ENCODE measurements around the gene SMC4. TPM values are rescaled to one million over a fixed set of nuclear protein-coding genes. Genes with fewer than 3 reads are reported as not detected.
A peak's percentile ranks its signal among the peaks of the same experiment; 100 is the strongest.

SMC4 gene
- total and polyA plus RNA-seq, 2 of the 13 experiments (the other 11 are each of a cell fraction or from before 2014, with no cell fraction given) = 19.2 to 74.3 TPM

GRCh38 chr3:160400702-160401150 lies 1.3 kb downstream of the SMC4 start (continued):
- TF ChIP-seq TAF15 (IDR thresholded peaks at IDR 0.05; ENCODE audit: low read depth, low read length, poor library complexity, severe bottlenecking) (no peak), HMGXB4 (CRISPR knock-in tag; IDR thresholded peaks at IDR 0.05; ENCODE audit: borderline replicate concordance in 1 of 2, low read depth in 1 of 2) (peak in 1 of 2 experiments; percentile 37; a peak in 1 of 4 replicates), SOX5 (CRISPR knock-in tag; IDR thresholded peaks at IDR 0.05; ENCODE audit: borderline replicate concordance) (no peak), DMAP1 (CRISPR knock-in tag; IDR thresholded peaks at IDR 0.05) (no peak), NFKB2 (CRISPR knock-in tag; IDR thresholded peaks at IDR 0.05; ENCODE audit: borderline replicate concordance) (no peak), ZNF256 (CRISPR knock-in tag; conservative IDR thresholded peaks at IDR 0.05) (no peak), ZBTB1 (CRISPR knock-in tag; IDR thresholded peaks at IDR 0.05; ENCODE audit: borderline replicate concordance) (no peak), ZNF446 (CRISPR knock-in tag; IDR thresholded peaks at IDR 0.05) (0 out of 2 replicates have a peak, but pooled peaks have one; percentile 16), IRX3 (CRISPR knock-in tag; IDR thresholded peaks at IDR 0.05; ENCODE audit: borderline replicate concordance, low read depth) (no peak), TFDP1 (CRISPR knock-in tag; IDR thresholded peaks at IDR 0.05; ENCODE audit: borderline replicate concordance) (peak; percentile 23; the same call in 1 of the 2 replicates), ZNF709 (CRISPR knock-in tag; IDR thresholded peaks at IDR 0.05) (0 out of 2 replicates have a peak, but pooled peaks have one; percentile 12), CAMTA2 (CRISPR knock-in tag; IDR thresholded peaks at IDR 0.05; ENCODE audit: borderline replicate concordance) (no peak), ZBTB46 (CRISPR knock-in tag; IDR thresholded peaks at IDR 0.05; ENCODE audit: borderline replicate concordance) (no peak), HNF1B (CRISPR knock-in tag; IDR thresholded peaks at IDR 0.05) (no peak), GABPA (IDR thresholded peaks at IDR 0.05; ENCODE audit: low read depth, low read length) (no peak), GABPA (CRISPR knock-in tag; IDR thresholded peaks at IDR 0.05; ENCODE audit: low read depth) (no peak), PRDM10 (CRISPR knock-in tag; IDR thresholded peaks at IDR 0.05; ENCODE audit: low read depth) (no peak), ATF7-NPFF (CRISPR knock-in tag; IDR thresholded peaks at IDR 0.05; ENCODE audit: low read depth) (peak; percentile 60; the same call in 1 of the 2 replicates), WIZ (CRISPR knock-in tag; IDR thresholded peaks at IDR 0.05) (no peak), ZNF382 (CRISPR knock-in tag; IDR thresholded peaks at IDR 0.05; ENCODE audit: borderline replicate concordance) (no peak)
